ENCODE results near the gene KCTD6. TPM values are rescaled to one million over a fixed set of nuclear protein-coding genes. Genes with fewer than 3 reads are reported as not detected.

Gene KCTD6
- total and polyA plus RNA-seq, 2 of the 8 experiments (the other 6 are each of a cell fraction or from before 2014, with no cell fraction given) = 17.4 to 21.4 TPM

DNA sequence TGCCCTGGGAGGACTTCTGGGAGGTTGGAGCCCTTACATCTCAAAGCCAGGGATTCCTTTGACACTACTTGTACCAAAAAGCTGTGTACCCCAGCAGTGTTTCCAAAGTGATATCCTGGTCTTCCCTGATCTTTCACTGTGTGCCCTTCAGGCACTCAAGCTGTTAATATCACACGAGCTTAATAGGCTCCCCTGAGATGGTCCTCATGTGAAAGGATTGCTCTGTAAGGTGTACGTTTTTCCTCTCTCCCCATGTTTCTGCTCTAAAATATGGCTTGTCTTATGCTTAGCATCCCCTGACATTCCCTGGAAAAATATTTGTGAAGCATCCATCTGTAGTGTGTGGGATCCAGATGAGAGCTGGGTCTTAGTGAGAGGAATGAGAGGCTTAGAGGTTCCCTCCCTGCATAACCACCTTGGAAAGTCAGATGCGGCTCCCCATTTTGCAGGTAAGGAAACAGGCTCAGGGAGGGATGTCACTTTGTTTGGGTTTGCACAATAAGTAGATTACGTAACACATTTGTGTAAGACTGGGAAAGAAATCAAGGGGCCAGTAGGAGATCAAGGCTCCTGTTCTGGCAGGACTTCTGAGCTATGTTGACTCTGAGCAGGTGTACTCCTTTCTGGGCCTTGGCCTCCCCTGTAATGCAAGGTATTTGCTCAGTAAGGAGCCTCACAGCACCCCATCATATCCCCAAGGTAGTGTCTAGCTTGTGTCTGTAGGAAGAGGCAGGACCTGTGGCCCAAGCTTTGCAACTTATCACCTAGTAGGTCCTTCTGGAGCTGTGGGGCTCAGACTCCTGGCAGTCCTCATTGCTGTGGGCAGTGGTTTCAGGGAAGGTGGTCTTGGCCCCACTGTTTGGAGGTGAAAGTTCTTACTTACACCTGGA, 45.8 kb downstream of the KCTD6 start (continued):
- TF ChIP-seq TCF12 (IDR thresholded peaks at IDR 0.05; ENCODE audit: low read depth, low read length) (no peak), SP2 (IDR thresholded peaks at IDR 0.05; ENCODE audit: low read length) (no peak), HDAC6 (IDR thresholded peaks at IDR 0.05; ENCODE audit: low read depth, low read length) (no peak), EZH2 (IDR thresholded peaks at IDR 0.05; ENCODE audit: low read depth, low read length, severe bottlenecking) (no peak), FOSL1 (IDR thresholded peaks at IDR 0.05; ENCODE audit: insufficient read depth, low read depth, low read length) (no peak), CREB1 (IDR thresholded peaks at IDR 0.05) (no peak), RFX5 (IDR thresholded peaks at IDR 0.05; ENCODE audit: borderline replicate concordance, low read depth, low read length) (no peak), TAF1 (IDR thresholded peaks at IDR 0.05; ENCODE audit: low read depth, low read length) (no peak), JUN (IDR thresholded peaks at IDR 0.05; ENCODE audit: low read depth, low read length) (no peak)
- TF ChIP-seq, protein P1, sequence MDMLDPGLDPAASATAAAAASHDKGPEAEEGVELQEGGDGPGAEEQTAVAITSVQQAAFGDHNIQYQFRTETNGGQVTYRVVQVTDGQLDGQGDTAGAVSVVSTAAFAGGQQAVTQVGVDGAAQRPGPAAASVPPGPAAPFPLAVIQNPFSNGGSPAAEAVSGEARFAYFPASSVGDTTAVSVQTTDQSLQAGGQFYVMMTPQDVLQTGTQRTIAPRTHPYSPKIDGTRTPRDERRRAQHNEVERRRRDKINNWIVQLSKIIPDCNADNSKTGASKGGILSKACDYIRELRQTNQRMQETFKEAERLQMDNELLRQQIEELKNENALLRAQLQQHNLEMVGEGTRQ (IDR thresholded peaks at IDR 0.05; ENCODE audit: low read length) = no peak
